ENCODE measurements around the gene STAM. TPM values are rescaled to one million over a fixed set of nuclear protein-coding genes. Genes with fewer than 3 reads are reported as not detected.
A peak's percentile ranks its signal among the peaks of the same experiment; 100 is the strongest.

STAM gene
- total RNA-seq, 1 experiment from 2014 or later: 17.0 TPM

GRCh38 chr10:17616403-17617030, 27.4 kb upstream of the STAM start:
- CTCF ChIA-PET: interaction anchor here (0.7 to 1.9 kb wide), 4 partner anchors 10 to 606 kb away, joined by 3 to 8 read pairs (median 4); partner anchors contain the start of gene STAM
- no peaks in the 10 kb centered on the region for H3K9me3 Mint-ChIP-seq (ENCODE audit: low read depth, unreplicated experiment)
- no peaks in the 10 kb centered on the region for H3K27me3 Mint-ChIP-seq (ENCODE audit: unreplicated experiment)
- peak; percentile 65 for DNase-seq
- H3K36me3 Mint-ChIP-seq (ENCODE audit: insufficient read depth, unreplicated experiment): peaks cover 7% of the 10 kb centered on the region
- H3K27ac Mint-ChIP-seq (ENCODE audit: unreplicated experiment): no peak overlapping the region
- H3K4me1 Mint-ChIP-seq (ENCODE audit: low read depth, unreplicated experiment): no peaks in the 10 kb centered on the region
- BruUV-seq (replicated peaks): no TSS peak
- peak overlapping the region; percentile 76 for H3K4me3 Mint-ChIP-seq (ENCODE audit: low read depth, unreplicated experiment)
- intact Hi-C loops (cut with micrococcal nuclease; ENCODE audit: unreplicated experiment): loop anchor here (5.0 kb wide), 1 partner anchor 66 kb away; no protein-coding TSS in a partner anchor
- TF ChIP-seq CTCF (IDR thresholded peaks at IDR 0.05; ENCODE audit: unreplicated experiment): no peak

GRCh38 chr10:17617031-17617911, 26.7 kb upstream of the STAM start, which contains the start of gene HACD1:
Gene HACD1 (minus strand): TSS chr10:17617374. CDS start chr10:17617339, 35 bp downstream.
- intact Hi-C loops (cut with micrococcal nuclease; ENCODE audit: unreplicated experiment): loop anchor here (5.0 kb wide), 1 partner anchor 65 kb away; no protein-coding TSS in a partner anchor
- TF ChIP-seq CTCF (IDR thresholded peaks at IDR 0.05; ENCODE audit: unreplicated experiment): no peak
- Mint-ChIP-seq H3K4me1 (ENCODE audit: low read depth, unreplicated experiment) (no peaks in the 10 kb centered on the region), H3K9me3 (ENCODE audit: low read depth, unreplicated experiment) (no peaks in the 10 kb centered on the region), H3K36me3 (ENCODE audit: insufficient read depth, unreplicated experiment) (peaks cover 7% of the 10 kb centered on the region), H3K27ac (ENCODE audit: unreplicated experiment) (peak within 1 kb of the TSS; percentile 30), H3K4me3 (ENCODE audit: low read depth, unreplicated experiment) (peak within 1 kb of the TSS; percentile 76), H3K27me3 (ENCODE audit: unreplicated experiment) (no peaks in the 10 kb centered on the region)
- CTCF ChIA-PET: interaction anchor here (1.9 kb wide), 1 partner anchor 27 kb away, joined by 8 read pairs; the partner anchor contains the start of gene STAM
- BruUV-seq (replicated peaks): no TSS peak
- peak; percentile 66 for DNase-seq

- H3K27me3 Mint-ChIP-seq (ENCODE audit: unreplicated experiment): no peaks in the 10 kb centered on the region
- H3K36me3 Mint-ChIP-seq (ENCODE audit: insufficient read depth, unreplicated experiment): peaks cover 7% of the 10 kb centered on the region
- TF ChIP-seq CTCF (IDR thresholded peaks at IDR 0.05; ENCODE audit: unreplicated experiment): no peak
- no peak overlapping the region for H3K27ac Mint-ChIP-seq (ENCODE audit: unreplicated experiment)
- DNase-seq: no peak
- no peaks in the 10 kb centered on the region for H3K9me3 Mint-ChIP-seq (ENCODE audit: low read depth, unreplicated experiment)
- intact Hi-C loops (cut with micrococcal nuclease; ENCODE audit: unreplicated experiment): no loop called here
- no TSS peak for BruUV-seq (replicated peaks)
- CTCF ChIA-PET: interaction anchor here (0.6 to 1.2 kb wide), 2 partner anchors 10 to 35 kb away, joined by 3 to 4 read pairs; no protein-coding TSS in a partner anchor
- H3K4me1 Mint-ChIP-seq (ENCODE audit: low read depth, unreplicated experiment): no peaks in the 10 kb centered on the region
- H3K4me3 Mint-ChIP-seq (ENCODE audit: low read depth, unreplicated experiment): no peak overlapping the region
Observed at GRCh38 chr10:17622061-17622460, 21.9 kb upstream of the STAM start.

GRCh38 chr10:17624996-17625395, 19.0 kb upstream of the STAM start:
- CTCF ChIA-PET: no interaction called here
- H3K27me3 Mint-ChIP-seq (ENCODE audit: unreplicated experiment): no peaks in the 10 kb centered on the region
- no peaks in the 10 kb centered on the region for H3K36me3 Mint-ChIP-seq (ENCODE audit: insufficient read depth, unreplicated experiment)
- TF ChIP-seq CTCF (IDR thresholded peaks at IDR 0.05; ENCODE audit: unreplicated experiment): no peak
- no TSS peak for BruUV-seq (replicated peaks)
- H3K27ac Mint-ChIP-seq (ENCODE audit: unreplicated experiment): no peak overlapping the region
- H3K9me3 Mint-ChIP-seq (ENCODE audit: low read depth, unreplicated experiment): no peaks in the 10 kb centered on the region
- intact Hi-C loops (cut with micrococcal nuclease; ENCODE audit: unreplicated experiment): no loop called here
- H3K4me3 Mint-ChIP-seq (ENCODE audit: low read depth, unreplicated experiment): no peak overlapping the region
- DNase-seq: no peak
- H3K4me1 Mint-ChIP-seq (ENCODE audit: low read depth, unreplicated experiment): no peaks in the 10 kb centered on the region

All from Calu3 (cell line).